Stomach (tissue), 9 donors: Measurements from ENCODE around the gene STK39. TPM values are rescaled to one million over a fixed set of nuclear protein-coding genes. Genes with fewer than 3 reads are reported as not detected.

Source experiments
- DNase-seq, 2 donors: peaks; one replicate each; pipeline versions ENCODE4 v3.0.0 to v3.0.0-alpha.2; 2013 to 2019
- H3K27ac ChIP-seq, 5 donors: fragments of 200-600 bp in 4 of 5; sonication (generic) in 4 of 5; one replicate each; pipeline ENCODE4 v1.5.1; 2013 to 2019; ENCODE audit warnings: mild to moderate bottlenecking in 1 of 5, moderate library complexity in 1 of 5
- H3K27me3 ChIP-seq, 3 donors: fragments of 200-600 bp; sonication (generic); one replicate each; pipeline ENCODE4 v1.5.1; 2017 to 2019; ENCODE audit warnings: mixed run types in 1 of 3
- H3K36me3 ChIP-seq, 4 donors: fragments of 200-600 bp; sonication (generic); 1 replicate in 3 of 4; 2 replicates in 1 of 4; pipeline ENCODE4 v1.5.1; 2016 to 2019
- H3K4me1 ChIP-seq, 4 donors: fragments of 200-600 bp; sonication (generic); one replicate each; pipeline ENCODE4 v1.5.1; 2016 to 2019
- H3K4me3 ChIP-seq, 4 donors: fragments of 200-600 bp; sonication (generic) in 3 of 4; one replicate each; pipeline ENCODE4 v1.5.1; 2016 to 2019; ENCODE audit warnings: mild to moderate bottlenecking in 1 of 4
- H3K9me3 ChIP-seq, 4 donors: fragments of 200-600 bp; sonication (generic); one replicate each; pipeline ENCODE4 v1.5.1; 2016 to 2019
- EP300 ChIP-seq: sonication (generic); formaldehyde crosslinking; IDR thresholded peaks from one replicate; pipeline ENCODE4 v1.6.1; 2017; ENCODE audit warnings: antibody characterized with exemption
- POLR2A ChIP-seq, 4 donors: fragments of 450-650 bp; IDR thresholded peaks; one replicate each; pipeline ENCODE4 v1.6.1; 2016; ENCODE audit warnings: antibody characterized with exemption in 4 of 4, control low read depth in 2 of 4, mild to moderate bottlenecking in 1 of 4, moderate library complexity in 1 of 4
- POLR2AphosphoS5 ChIP-seq, 3 donors: sonication (generic); formaldehyde crosslinking; IDR thresholded peaks; one replicate each; pipeline ENCODE4 v1.6.1; 2016; ENCODE audit warnings: antibody characterized with exemption in 3 of 3
- WGBS, 5 donors: extraction: QIAGEN DNeasy Blood & Tissue Kit in 3 of 5; methylation state at CpG; one replicate each; pipeline versions ENCODE4 v1.1.5 to v1.1.7; 2013 to 2018; 5-methylcytosine and 5-hydroxymethylcytosine counted together
- intact Hi-C: fragments of 100-400 bp; cut with DNase I; formaldehyde crosslinking; loops from one replicate; pipeline ENCODE4 v1.15.1; 2023; ENCODE audit warnings: low total_unique reads
- polyA plus RNA-seq, 3 donors: library from polyadenylated mRNA; stranded (reverse); fragments of 200-250 nt; gene quantifications; one replicate each; pipeline ENCODE4 v1.2.3, GENCODE V29; 2013
- total RNA-seq, 5 donors: library from RNA; depleted of rRNA; stranded (reverse); fragments of >200 nt; gene quantifications; one replicate each; pipeline versions ENCODE4 v1.1.0 to v1.2.3, GENCODE V29; 2014 to 2016
- TF ChIP-seq, protein P1 (sequence below), 7 experiments: fragments of 450-650 bp in 4 of 7; fragments of 200-600 bp in 3 of 7; sonication (generic) in 3 of 7; IDR thresholded peaks; one replicate each; pipeline ENCODE4 v1.5.1; 2016 to 2019; ENCODE audit warnings: antibody characterized with exemption in 7 of 7, control low read depth in 2 of 7, mild to moderate bottlenecking in 1 of 7
- donor health status: healthy with polysubstance abuse.
- donor health status: Bipolar disorder and iron deficiency.
- donor health status: healthy.

Gene STK39
- total and polyA plus RNA-seq, 8 donors: 18.3 to 60.7 (median 33.3) TPM

DNA sequence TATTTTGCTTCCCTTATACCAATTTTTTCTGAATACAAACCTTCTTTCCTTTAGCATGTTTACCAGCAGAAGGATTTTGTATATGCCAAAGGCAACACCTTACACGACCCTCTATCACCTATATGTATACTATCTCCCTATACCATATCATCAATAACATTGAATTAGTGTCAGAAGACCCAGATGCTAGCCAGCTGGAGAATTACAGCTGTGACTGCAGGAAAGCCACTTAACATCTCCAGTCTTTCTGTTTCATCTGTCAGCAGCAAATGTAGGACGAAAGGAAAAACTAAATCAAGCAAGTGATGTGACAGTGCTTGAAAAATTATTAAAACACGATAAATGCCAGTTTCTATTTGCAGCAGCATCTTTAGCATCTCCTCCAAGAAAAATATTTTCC is 193.7 kb downstream of the STK39 start:
- Histone ChIP-seq H3K27me3 (no peaks in the 10 kb centered on the region), H3K27ac (no peak overlapping the region), H3K4me3 (no peak overlapping the region), H3K9me3 (no peaks in the 10 kb centered on the region), H3K36me3 (peaks cover 0 to 17% (median 13%) of the 10 kb centered on the region in 4 donors), H3K4me1 (no peaks in the 10 kb centered on the region)
- intact Hi-C loops: no loop called here
- WGBS, 5 donors: 78 to 88% (median 78%) methylated on average over 3 of the region's 3 CpGs
- no peak for DNase-seq
- TF ChIP-seq POLR2A (IDR thresholded peaks at IDR 0.05): no peak
- no peak for TF ChIP-seq EP300
- TF ChIP-seq POLR2AphosphoS5 (IDR thresholded peaks at IDR 0.05): no peak
- TF ChIP-seq, protein P1, sequence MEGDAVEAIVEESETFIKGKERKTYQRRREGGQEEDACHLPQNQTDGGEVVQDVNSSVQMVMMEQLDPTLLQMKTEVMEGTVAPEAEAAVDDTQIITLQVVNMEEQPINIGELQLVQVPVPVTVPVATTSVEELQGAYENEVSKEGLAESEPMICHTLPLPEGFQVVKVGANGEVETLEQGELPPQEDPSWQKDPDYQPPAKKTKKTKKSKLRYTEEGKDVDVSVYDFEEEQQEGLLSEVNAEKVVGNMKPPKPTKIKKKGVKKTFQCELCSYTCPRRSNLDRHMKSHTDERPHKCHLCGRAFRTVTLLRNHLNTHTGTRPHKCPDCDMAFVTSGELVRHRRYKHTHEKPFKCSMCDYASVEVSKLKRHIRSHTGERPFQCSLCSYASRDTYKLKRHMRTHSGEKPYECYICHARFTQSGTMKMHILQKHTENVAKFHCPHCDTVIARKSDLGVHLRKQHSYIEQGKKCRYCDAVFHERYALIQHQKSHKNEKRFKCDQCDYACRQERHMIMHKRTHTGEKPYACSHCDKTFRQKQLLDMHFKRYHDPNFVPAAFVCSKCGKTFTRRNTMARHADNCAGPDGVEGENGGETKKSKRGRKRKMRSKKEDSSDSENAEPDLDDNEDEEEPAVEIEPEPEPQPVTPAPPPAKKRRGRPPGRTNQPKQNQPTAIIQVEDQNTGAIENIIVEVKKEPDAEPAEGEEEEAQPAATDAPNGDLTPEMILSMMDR (IDR thresholded peaks at IDR 0.05): no peak

DNA sequence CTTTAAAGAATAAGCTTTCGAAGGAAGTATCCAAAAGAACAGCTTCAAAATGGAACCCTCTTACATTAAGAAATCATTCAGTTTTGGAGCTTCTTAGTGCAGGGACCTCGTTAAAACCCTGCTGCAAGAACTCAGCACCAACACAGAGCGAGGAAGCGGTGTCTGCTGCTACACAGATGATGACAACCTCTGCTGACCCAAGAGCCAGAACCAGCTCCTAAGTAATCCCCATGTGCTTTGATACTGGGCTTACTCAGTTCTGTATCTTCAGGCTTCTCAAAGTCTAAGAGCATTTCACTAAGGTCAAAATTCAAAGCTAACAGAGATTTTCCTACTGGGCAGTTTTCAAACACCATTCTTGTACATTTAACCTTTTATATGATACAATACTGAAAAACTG is 194.6 kb downstream of the STK39 start:
- 85 to 92% (median 90%) methylated on average over 4 of the region's 4 CpGs for WGBS, 5 donors
- no peak overlapping the region for H3K4me3 ChIP-seq
- no peak for DNase-seq
- H3K4me1 ChIP-seq: no peaks in the 10 kb centered on the region
- H3K36me3 ChIP-seq: peaks cover 0 to 18% (median 12%) of the 10 kb centered on the region in 4 donors
- TF ChIP-seq EP300: no peak
- no peak for TF ChIP-seq POLR2A (IDR thresholded peaks at IDR 0.05)
- TF ChIP-seq, protein P1 (IDR thresholded peaks at IDR 0.05): no peak
- TF ChIP-seq POLR2AphosphoS5 (IDR thresholded peaks at IDR 0.05): no peak
- H3K27ac ChIP-seq: no peak overlapping the region
- H3K9me3 ChIP-seq: no peaks in the 10 kb centered on the region
- no peaks in the 10 kb centered on the region for H3K27me3 ChIP-seq
- intact Hi-C loops: no loop called here

DNA sequence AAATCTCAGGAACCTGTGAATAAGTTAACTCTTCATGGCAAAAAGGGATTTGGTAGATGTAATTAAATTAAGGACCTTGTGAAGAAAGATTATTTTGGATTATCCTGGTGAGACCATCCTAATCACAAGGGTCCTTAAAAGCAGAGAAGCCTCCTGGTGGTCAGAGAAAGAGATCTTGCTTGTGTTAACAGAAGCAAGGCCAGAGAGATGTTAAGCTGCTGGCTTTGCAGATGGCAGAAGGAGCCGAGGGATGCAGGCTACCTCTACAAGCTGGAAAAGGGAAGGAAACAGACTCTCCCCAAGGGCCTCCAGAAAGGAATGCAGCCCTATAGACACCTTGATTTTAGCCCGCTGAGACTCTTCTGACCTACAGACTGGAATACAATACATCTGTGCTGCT is 197.0 kb downstream of the STK39 start:
- Histone ChIP-seq H3K27me3 (no peaks in the 10 kb centered on the region), H3K27ac (no peak overlapping the region), H3K4me1 (no peaks in the 10 kb centered on the region), H3K9me3 (no peaks in the 10 kb centered on the region), H3K4me3 (no peak overlapping the region), H3K36me3 (peaks cover 0 to 18% (median 9%) of the 10 kb centered on the region in 4 donors)
- DNase-seq: no peak
- intact Hi-C loops: no loop called here
- TF ChIP-seq EP300 (no peak), POLR2AphosphoS5 (IDR thresholded peaks at IDR 0.05) (no peak), POLR2A (IDR thresholded peaks at IDR 0.05) (no peak)
- TF ChIP-seq, protein P1 (IDR thresholded peaks at IDR 0.05): no peak
- WGBS, 5 donors: 74 to 88% (median 84%) methylated on average over 2 of the region's 2 CpGs

DNA sequence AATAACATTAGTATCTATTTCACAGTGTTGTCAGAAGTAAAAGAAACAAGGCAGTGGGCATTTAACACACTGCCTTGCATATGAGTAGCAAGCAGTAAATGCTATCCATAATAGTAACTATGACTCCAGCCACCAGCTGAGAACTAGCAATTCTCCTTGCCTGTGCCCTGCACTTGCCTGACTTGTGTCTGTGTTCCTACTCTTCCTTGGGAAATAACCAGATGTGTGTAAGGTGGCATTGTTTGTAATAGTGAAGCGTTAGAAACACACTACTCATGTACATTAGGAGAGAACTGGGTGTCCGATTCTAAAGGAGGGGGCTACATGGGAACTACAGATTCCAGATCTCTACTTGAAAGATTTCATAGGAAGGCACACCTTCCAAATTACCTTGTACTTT is 197.8 kb downstream of the STK39 start:
- 93 to 97% (median 94%) methylated on average over 2 of the region's 2 CpGs for WGBS, 5 donors

More for the DNA sequence above, 197.8 kb downstream of the STK39 start:
- no peaks in the 10 kb centered on the region for H3K27me3 ChIP-seq
- H3K36me3 ChIP-seq: peaks cover 0 to 18% (median 9%) of the 10 kb centered on the region in 4 donors
- intact Hi-C loops: no loop called here
- no peak overlapping the region for H3K4me3 ChIP-seq
- TF ChIP-seq POLR2A (IDR thresholded peaks at IDR 0.05) (no peak), POLR2AphosphoS5 (IDR thresholded peaks at IDR 0.05) (no peak), EP300 (no peak)
- TF ChIP-seq, protein P1 (IDR thresholded peaks at IDR 0.05): no peak
- no peaks in the 10 kb centered on the region for H3K4me1 ChIP-seq
- no peak overlapping the region for H3K27ac ChIP-seq
- no peak for DNase-seq
- no peaks in the 10 kb centered on the region for H3K9me3 ChIP-seq
